Type B pancreatic cell (in vitro differentiated cells): Measurements from ENCODE around the gene SH2D4B. TPM values are rescaled to one million over a fixed set of nuclear protein-coding genes. Genes with fewer than 3 reads are reported as not detected.

Source experiments
- DNase-seq: peaks from one replicate; pipeline ENCODE4 v3.0.0; 2021; ENCODE audit warnings: mixed read lengths; ENCODE audit not compliant: unreplicated experiment; ENCODE audit errors: extremely low spot score
- H3K27ac Mint-ChIP-seq: 2 replicates; pipeline ENCODE4 v1.8.0; 2021; ENCODE audit warnings: mild to moderate bottlenecking, mixed read lengths
- H3K27me3 Mint-ChIP-seq: 2 replicates; pipeline ENCODE4 v1.8.0; 2021; ENCODE audit warnings: mixed read lengths
- H3K36me3 Mint-ChIP-seq: 2 replicates; pipeline ENCODE4 v1.8.0; 2021; ENCODE audit warnings: mixed read lengths
- H3K4me1 Mint-ChIP-seq: one replicate; pipeline ENCODE4 v1.8.0; 2021; ENCODE audit warnings: mixed read lengths; ENCODE audit not compliant: unreplicated experiment
- H3K4me3 Mint-ChIP-seq: 2 replicates; pipeline ENCODE4 v1.8.0; 2021; ENCODE audit warnings: mild to moderate bottlenecking, mixed read lengths
- H3K9me3 Mint-ChIP-seq: 2 replicates; pipeline ENCODE4 v1.8.0; 2021; ENCODE audit warnings: mixed read lengths
- total RNA-seq: library from RNA; stranded (reverse); gene quantifications from 2 replicates; pipeline ENCODE4 v1.2.1, GENCODE V29; 2021; ENCODE audit warnings: low replicate concordance
- TF ChIP-seq, protein P1 (sequence below): fragments of 200-600 bp; sonication (generic); conservative IDR thresholded peaks from 2 replicates; pipeline ENCODE4 v1.5.0; 2021; ENCODE audit warnings: antibody characterized with exemption, mild to moderate bottlenecking

The SH2D4B gene
- total RNA-seq, 1 donor from 2014 or later = 0.10 TPM

DNA sequence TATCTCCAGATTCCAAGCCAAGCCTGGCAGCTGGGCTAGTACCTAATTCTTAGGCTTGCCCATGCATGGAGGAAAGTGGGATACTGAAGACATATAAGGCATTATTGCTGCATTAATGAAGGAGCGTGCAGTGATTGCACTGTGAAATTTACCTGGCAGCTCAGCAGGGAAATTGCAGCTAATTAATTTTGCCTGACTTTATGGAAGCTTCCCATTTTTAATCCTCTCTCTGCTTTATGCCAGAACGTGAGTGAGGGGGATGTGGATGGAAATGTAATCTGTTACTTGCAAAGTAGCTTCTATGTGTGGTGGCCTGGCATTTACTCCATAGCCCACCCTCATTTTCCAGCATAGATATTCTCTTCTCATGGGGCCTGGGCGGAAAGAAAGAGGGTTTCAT, 134.9 kb downstream of the SH2D4B start:
- no peak for DNase-seq
- no peaks in the 10 kb centered on the region for H3K36me3 Mint-ChIP-seq
- peaks cover 9% of the 10 kb centered on the region for H3K4me1 Mint-ChIP-seq
- no peaks in the 10 kb centered on the region for H3K27me3 Mint-ChIP-seq
- peaks cover 6% of the 10 kb centered on the region for H3K9me3 Mint-ChIP-seq
- H3K4me3 Mint-ChIP-seq = no peak overlapping the region
- H3K27ac Mint-ChIP-seq = no peak overlapping the region
- TF ChIP-seq, protein P1, sequence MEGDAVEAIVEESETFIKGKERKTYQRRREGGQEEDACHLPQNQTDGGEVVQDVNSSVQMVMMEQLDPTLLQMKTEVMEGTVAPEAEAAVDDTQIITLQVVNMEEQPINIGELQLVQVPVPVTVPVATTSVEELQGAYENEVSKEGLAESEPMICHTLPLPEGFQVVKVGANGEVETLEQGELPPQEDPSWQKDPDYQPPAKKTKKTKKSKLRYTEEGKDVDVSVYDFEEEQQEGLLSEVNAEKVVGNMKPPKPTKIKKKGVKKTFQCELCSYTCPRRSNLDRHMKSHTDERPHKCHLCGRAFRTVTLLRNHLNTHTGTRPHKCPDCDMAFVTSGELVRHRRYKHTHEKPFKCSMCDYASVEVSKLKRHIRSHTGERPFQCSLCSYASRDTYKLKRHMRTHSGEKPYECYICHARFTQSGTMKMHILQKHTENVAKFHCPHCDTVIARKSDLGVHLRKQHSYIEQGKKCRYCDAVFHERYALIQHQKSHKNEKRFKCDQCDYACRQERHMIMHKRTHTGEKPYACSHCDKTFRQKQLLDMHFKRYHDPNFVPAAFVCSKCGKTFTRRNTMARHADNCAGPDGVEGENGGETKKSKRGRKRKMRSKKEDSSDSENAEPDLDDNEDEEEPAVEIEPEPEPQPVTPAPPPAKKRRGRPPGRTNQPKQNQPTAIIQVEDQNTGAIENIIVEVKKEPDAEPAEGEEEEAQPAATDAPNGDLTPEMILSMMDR = no peak

DNA sequence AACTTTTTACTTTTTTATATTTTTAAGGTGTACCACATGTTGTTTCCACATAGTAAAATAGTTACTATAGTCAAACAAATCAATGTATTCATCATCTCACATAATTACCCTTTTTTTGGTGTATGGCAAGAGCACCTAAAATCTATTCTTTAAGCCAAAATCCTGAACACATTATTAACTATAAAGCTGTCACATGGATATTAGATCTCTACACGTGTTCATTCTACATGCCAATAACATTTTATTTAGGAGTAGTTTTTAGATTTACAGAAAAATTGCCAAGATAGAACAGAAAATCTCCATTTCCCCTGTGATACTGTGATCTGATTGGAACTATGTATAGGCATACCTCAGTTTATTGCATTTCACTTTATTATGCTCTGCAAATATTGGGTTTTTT, 137.1 kb downstream of the SH2D4B start:
- Mint-ChIP-seq H3K9me3 (peaks cover 6% of the 10 kb centered on the region), H3K27ac (no peak overlapping the region), H3K36me3 (no peaks in the 10 kb centered on the region)

DNA sequence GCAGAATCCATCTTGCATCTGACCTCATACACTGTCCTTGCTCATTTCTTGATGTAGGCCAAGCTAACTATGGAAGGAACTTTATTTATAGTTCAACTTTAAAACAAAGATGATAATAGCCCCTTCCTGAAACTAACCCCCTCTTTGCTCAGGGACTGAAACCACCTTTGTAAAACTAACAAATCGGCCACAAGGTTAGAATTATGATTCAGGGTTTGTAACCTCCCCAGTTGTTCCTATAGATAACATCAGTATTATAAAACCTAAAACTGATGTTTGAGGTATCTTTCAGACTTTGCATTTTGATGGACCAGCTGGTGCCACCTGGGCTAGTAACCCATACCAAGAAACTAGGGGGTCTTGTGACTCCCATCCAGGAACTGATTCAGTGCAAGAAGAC, 143.4 kb downstream of the SH2D4B start:
- Mint-ChIP-seq H3K27ac (no peak overlapping the region), H3K4me3 (no peak overlapping the region), H3K27me3 (peaks cover 4% of the 10 kb centered on the region), H3K9me3 (peaks cover 6% of the 10 kb centered on the region), H3K4me1 (peaks cover under 1% of the 10 kb centered on the region), H3K36me3 (no peaks in the 10 kb centered on the region)
- DNase-seq = no peak
- TF ChIP-seq, protein P1 = no peak

More for the DNA sequence above, 137.1 kb downstream of the SH2D4B start:
- Mint-ChIP-seq H3K4me1 (peaks cover 9% of the 10 kb centered on the region), H3K27me3 (no peaks in the 10 kb centered on the region), H3K4me3 (no peak overlapping the region)
- DNase-seq = no peak
- TF ChIP-seq, protein P1 = no peak

DNA sequence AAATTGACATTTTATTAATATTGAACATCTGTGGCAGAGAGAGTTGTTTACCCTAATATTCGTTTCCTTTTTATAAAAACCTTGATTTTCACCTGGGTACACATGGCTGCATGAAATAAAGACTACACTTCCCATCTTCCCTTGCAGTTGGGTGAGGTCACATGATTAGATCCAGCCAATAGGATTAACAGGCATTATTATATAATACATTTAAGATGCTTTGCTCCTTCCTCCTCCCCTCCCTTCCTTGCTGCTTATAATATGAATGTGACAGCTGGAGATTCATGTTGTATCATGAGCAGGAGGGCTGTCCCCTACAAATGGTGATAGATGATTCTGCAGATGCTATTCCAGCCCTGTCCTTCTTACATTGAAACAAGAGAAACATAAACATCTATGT, 146.6 kb downstream of the SH2D4B start:
- TF ChIP-seq, protein P1 = no peak
- peaks cover 4% of the 10 kb centered on the region for H3K4me1 Mint-ChIP-seq
- no peaks in the 10 kb centered on the region for H3K36me3 Mint-ChIP-seq
- no peak overlapping the region for H3K27ac Mint-ChIP-seq
- no peak for DNase-seq
- no peak overlapping the region for H3K4me3 Mint-ChIP-seq
- H3K27me3 Mint-ChIP-seq = peaks cover 4% of the 10 kb centered on the region
- no peaks in the 10 kb centered on the region for H3K9me3 Mint-ChIP-seq

GRCh38 chr10:80685355-80685754, 147.7 kb downstream of the SH2D4B start:
- Mint-ChIP-seq H3K27me3 (peaks cover 7% of the 10 kb centered on the region), H3K27ac (peak overlapping the region; percentile 29), H3K9me3 (no peaks in the 10 kb centered on the region), H3K4me3 (no peak overlapping the region), H3K4me1 (peaks cover 4% of the 10 kb centered on the region), H3K36me3 (no peaks in the 10 kb centered on the region)
- TF ChIP-seq, protein P1 = no peak
- DNase-seq = no peak
